ENCODE results near the gene DOCK2.

DOCK2 gene

GRCh38 chr5:169836835-169837536 lies 199.9 kb downstream of the DOCK2 start:
- no peak for DNase-seq (ENCODE audit: extremely low spot score)
- POLR2A ChIA-PET = no interaction called here
- CTCF ChIA-PET = interaction anchor here (1.0 to 1.5 kb wide), 3 partner anchors 10 to 32 kb away, joined by 3 to 4 read pairs (median 3); no protein-coding TSS in a partner anchor
- no peak for TF ChIP-seq CTCF (IDR thresholded peaks at IDR 0.05; ENCODE audit: control extremely low read depth, extremely low read depth, low read depth, missing control alignments)

- ChIA-PET CTCF (interaction anchor here (1.0 to 1.5 kb wide), 2 partner anchors 9 to 33 kb away, joined by 3 to 4 read pairs; no protein-coding TSS in a partner anchor), POLR2A (no interaction called here)
- DNase-seq (ENCODE audit: extremely low spot score) = no peak
- no peak for TF ChIP-seq CTCF (IDR thresholded peaks at IDR 0.05; ENCODE audit: control extremely low read depth, extremely low read depth, low read depth, missing control alignments)
These were observed 200.6 kb downstream of the DOCK2 start for GRCh38 chr5:169837686-169838085.

GRCh38 chr5:169838688-169839087 lies 201.6 kb downstream of the DOCK2 start:
- TF ChIP-seq CTCF (IDR thresholded peaks at IDR 0.05; ENCODE audit: control extremely low read depth, extremely low read depth, low read depth, missing control alignments) = no peak
- peak; percentile 35 for DNase-seq (ENCODE audit: extremely low spot score)
- POLR2A ChIA-PET = no interaction called here
- CTCF ChIA-PET = interaction anchor here (1.3 kb wide), 1 partner anchor 12 kb away, joined by 3 read pairs; no protein-coding TSS in a partner anchor

GRCh38 chr5:169840405-169840804 lies 203.3 kb downstream of the DOCK2 start:
- CTCF ChIA-PET = interaction anchor here (1.0 to 2.6 kb wide), 3 partner anchors 10 to 35 kb away, joined by 3 to 11 read pairs (median 4); no protein-coding TSS in a partner anchor
- POLR2A ChIA-PET = no interaction called here
- no peak for DNase-seq (ENCODE audit: extremely low spot score)
- no peak for TF ChIP-seq CTCF (IDR thresholded peaks at IDR 0.05; ENCODE audit: control extremely low read depth, extremely low read depth, low read depth, missing control alignments)

GRCh38 chr5:169842699-169843098 lies 205.6 kb downstream of the DOCK2 start:
- ChIA-PET CTCF (interaction anchor here (0.9 to 2.6 kb wide), 2 partner anchors 7 to 16 kb away, joined by 3 to 11 read pairs; no protein-coding TSS in a partner anchor), POLR2A (no interaction called here)
- DNase-seq (ENCODE audit: extremely low spot score) = no peak
- no peak for TF ChIP-seq CTCF (IDR thresholded peaks at IDR 0.05; ENCODE audit: control extremely low read depth, extremely low read depth, low read depth, missing control alignments)

GRCh38 chr5:169847519-169847918 lies 210.4 kb downstream of the DOCK2 start:
- POLR2A ChIA-PET = no interaction called here
- DNase-seq (ENCODE audit: extremely low spot score) = no peak
- no peak for TF ChIP-seq CTCF (IDR thresholded peaks at IDR 0.05; ENCODE audit: control extremely low read depth, extremely low read depth, low read depth, missing control alignments)
- CTCF ChIA-PET = interaction anchor here (1.3 kb wide), 1 partner anchor 14 kb away, joined by 3 read pairs; no protein-coding TSS in a partner anchor

Data from GM10248 (cell line).